ENCODE results near the gene TTC9.

TTC9 gene

DNA sequence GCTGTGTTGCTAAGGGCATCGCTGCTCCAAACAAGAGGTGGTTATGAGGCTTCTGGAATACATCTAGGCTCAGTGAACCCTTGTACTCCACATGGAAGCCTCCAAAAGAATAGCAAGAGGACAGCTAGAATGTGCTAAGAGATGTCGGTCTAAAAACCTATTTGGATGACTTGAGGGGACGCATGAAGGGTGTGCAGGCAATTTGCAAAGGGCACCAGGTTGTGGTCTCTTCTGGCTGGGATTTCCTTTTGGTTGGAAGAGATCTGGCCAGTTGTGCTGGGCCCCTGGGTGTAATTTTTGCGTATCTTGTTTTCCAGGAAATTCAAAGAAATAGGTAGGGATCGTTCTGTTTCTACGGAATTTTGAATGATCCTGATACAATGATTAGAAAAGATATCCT, 4.2 kb downstream of the TTC9 start:
- no peak for DNase-seq (ENCODE audit: low read depth in 2 of 2, low spot score in 1 of 2)

DNA sequence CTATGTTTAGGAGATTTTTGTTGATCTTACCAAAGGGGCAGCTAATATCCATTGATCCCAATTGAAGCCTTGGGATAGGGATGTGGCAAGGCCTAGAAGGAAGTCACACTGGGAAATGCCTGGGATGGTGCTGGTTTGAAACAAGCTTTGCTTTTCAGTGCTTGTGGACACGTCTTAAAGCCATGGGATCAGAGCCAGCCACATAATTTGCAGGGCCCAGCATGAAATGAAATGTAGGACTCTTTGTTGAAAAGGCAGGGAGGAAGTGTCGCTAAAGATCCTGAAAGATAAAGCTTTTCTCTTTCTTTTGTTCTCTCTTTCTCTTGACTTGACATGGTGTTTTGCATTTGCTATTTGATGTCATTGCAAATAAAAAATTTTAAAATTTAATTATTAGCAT, 5.0 kb downstream of the TTC9 start:
- no peak for DNase-seq (ENCODE audit: low read depth in 2 of 2, low spot score in 1 of 2)

DNA sequence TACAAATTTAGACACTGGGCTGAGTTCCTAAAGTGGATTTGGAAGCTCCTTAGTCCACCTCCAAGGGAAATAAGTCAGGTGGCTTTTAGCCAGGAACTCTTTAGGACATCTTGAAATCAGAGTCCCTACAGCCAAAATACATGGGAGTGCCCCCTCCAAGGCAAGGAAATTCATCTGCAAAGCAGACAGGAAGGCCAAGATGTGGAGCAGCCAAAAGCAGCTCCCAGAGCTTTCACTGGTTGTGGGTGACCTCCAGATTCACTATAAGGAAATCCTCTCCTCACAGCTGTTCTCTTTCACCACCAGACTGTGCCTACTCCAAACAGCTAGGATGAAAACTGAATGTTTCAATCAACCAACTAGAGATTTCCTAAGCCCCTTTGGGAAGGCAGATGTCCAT, 6.6 kb downstream of the TTC9 start:
- no peak for DNase-seq (ENCODE audit: low read depth in 2 of 2, low spot score in 1 of 2)

DNA sequence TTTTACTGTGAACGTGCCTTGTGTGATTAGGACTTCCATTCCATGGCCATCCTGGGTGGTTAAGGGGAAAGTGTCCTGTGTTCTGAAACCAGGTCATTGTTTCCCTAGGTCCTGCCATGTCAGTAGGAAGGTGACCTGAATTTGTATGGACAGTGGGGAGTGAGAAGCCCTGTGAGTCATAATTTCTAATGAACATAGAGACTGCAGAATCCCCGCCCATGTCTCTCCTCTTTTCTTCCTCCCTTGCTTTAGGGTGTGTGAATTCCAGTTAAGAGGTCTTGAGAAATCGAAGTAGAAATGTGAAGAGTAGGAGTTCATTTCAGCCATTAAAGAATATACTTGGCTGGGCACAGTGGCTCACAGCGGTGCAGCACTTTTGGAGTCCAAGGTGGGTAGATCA, 8.1 kb downstream of the TTC9 start:
- DNase-seq (ENCODE audit: low read depth in 2 of 2, low spot score in 1 of 2), result no peak

DNA sequence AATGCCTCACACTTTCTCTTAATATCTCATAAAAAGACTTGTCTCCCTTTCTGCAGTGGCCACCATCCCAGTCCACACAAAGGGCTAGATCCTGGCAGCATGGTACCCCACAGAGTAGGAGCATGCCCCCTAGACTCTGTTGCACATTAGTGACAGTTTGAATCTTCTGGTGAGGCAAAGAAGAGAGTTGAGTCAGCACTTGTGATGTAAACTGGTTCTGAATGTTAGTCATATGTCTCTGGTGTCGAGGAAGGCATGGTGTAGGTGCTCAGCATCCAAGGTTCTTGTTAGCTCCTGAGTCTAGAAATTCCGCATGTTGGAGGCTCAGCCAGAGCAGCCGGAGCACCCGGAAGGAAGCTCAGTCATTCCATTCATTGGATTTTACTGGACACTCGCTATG, 9.8 kb downstream of the TTC9 start:
- DNase-seq (ENCODE audit: low read depth in 2 of 2, low spot score in 1 of 2), result no peak

DNA sequence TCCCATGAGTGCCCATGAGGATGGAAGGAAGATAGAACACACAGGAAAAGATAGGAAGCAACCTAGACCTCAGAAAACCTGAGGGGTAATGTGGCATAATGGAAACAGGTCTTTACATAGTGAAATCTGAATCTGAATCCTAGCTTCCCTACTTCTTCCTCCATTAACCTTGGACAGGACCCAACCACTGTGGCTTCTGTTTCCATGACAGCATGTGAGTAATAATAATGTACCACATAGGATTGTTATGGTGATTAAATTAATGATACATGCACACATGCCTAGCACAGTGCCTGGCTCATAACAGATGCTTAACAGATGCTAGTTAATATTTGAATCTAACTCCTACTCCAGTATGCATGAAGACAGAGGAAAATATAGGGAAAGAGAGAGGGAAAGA, 11.2 kb downstream of the TTC9 start:
- DNase-seq (ENCODE audit: low read depth in 2 of 2, low spot score in 1 of 2), result no peak

DNA sequence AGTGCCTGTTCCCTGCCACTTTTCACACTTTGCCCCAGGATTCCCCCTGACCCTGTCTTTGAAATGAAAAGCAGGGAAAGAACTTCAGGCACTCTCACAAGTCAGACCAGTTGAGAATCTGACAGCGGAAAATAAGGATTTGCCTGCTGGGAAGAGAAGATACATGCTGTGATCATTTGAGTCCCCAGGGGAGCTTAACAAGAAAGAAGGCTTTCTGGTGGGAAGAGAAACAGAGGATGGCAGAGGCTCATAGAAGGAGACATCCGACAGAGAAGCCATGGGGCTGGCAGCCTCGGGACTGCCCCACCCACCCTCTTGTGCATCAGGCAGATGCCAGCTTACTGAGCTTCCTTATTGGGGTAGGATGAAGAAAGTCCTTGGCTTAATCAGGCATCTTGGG, 11.9 kb downstream of the TTC9 start:
- no peak for DNase-seq (ENCODE audit: low read depth in 2 of 2, low spot score in 1 of 2)

DNA sequence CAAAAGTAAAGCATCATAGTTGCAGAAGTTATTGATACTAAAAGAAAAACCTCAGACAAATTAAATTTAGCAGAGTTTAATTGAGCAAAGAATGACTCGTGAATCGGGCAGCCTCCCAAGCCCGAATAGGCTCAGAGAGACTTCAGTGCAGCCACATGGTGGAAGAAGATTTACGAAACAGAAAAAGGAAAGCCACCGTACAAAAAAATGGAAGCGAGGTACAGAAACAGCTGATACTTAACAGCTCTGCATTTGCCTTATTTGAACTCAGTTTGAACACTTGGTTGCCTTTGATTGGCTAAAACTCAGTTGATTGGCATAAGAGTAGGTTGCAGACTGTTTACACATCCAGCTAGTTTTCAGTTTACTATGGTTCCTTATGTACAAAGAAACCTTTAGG, 12.9 kb downstream of the TTC9 start:
- no peak for DNase-seq (ENCODE audit: low read depth in 2 of 2, low spot score in 1 of 2)

DNA sequence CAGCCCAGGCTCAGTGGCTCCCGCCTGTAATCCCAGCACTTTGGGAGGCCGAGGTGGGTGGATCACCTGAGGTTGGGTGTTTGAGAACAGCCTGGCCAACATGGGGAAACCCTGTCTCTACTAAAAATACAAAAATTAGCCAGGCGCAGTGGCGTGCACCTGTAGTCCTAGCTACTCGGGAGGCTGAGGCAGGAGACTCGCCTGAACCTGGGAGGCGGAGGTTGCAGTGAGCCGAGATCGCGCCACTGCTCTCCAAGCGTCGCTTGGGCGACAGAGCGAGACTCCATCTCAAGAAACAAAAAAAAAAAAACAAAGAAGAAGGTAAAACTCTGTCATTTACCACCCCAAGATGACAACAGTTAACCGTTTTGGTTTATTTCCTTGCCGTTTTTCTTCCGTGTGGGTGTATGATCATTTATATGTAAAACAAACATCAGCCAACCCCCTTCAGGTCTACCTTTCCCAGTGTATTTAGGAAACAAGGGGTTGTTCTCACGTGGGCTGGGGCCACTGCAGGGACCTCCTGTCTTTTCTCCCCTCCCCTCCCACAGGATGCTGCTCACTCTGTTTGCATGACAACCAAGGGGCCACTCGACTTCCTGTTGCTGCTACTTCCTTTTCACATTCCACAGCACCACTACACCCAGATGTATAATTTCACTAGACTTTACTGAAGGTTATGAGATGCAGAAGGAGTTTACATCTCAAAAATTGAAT, 13.6 kb downstream of the TTC9 start:
- peak in 1 of 2 donors; percentile 41 for DNase-seq (ENCODE audit: low read depth in 2 of 2, low spot score in 1 of 2)

DNA sequence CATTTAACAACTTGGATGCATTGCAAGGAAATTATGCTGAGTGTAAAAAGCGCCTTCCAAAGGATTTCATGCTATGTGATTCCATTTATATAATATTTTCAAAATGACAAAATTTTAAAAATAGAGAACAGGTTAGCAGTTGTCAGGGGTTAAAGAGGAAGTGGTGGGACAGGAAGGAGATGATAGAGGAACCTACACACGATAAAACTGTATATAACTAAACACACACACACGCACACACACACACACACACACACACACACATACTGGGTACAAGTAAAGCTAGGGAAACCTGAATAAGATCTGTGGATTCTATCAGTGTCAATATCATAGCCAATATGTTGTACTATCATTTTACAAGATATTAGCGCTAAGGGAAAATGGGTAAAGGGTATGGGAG, 17.2 kb downstream of the TTC9 start:
- no peak for DNase-seq (ENCODE audit: low read depth in 2 of 2, low spot score in 1 of 2)

DNA sequence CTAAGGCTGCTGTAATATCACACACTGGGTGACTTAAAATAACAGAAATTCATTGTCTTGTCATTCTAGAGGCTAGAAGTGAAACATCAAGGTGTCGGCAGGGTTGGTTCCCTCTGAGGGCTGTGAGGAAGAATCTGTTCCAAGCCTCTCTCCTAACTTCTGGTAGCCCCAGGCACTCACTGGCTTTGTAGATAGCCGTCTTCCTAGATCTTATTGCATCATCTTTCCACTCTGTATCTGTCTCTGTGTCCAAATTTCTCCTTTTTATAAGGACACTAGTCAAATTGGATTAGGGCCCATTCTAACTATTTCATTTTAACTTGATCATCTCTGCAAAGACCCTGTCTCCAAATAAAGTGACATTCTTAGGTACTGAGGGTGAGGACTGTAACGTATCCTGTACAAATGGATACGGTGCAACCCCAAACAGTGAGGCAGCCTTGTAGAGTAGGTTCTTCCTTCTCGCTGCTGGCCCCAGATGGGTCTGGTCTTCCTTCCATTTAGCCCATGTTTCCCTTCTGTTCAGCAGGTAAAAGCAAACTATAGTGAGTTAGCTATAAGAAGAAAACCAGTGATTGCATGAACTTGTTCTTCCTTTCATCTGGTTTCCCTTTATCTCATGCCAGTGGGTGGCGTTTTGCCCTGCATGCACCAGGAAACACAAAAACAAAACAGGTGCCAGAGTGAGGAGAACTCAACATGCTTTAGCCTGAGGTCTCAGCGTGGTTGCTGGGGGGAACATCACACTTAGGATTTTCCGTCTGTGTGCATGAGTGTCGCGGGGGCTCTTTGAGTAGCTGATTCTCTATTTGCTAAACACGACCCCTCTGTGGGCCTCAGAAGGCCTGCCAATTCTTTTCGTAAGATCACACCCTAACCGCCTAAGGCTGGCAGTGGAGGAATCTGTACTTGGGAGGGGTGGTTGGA, 19.5 kb downstream of the TTC9 start:
- DNase-seq (ENCODE audit: low read depth in 2 of 2, low spot score in 1 of 2), result no peak

DNA sequence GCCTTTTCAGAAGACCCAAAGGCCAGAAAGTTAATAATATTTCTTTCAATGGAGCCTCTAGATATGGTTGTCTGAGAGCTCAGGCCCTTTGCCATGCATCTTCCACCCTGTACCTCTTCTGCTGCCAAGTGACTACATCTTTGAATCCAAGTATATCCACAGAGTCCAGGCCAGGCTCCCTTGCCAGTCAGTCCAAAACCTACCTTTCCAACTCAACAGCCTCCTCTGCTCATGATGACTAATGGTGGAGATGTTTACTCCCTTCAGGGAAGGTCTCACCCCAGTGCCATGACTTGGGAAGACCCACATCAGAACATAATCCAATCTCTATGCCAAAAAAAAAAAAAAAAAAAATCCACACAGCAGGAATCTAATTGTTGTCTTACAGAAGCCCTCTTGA, 20.4 kb downstream of the TTC9 start:
- DNase-seq (ENCODE audit: low read depth in 2 of 2, low spot score in 1 of 2), result no peak

DNA sequence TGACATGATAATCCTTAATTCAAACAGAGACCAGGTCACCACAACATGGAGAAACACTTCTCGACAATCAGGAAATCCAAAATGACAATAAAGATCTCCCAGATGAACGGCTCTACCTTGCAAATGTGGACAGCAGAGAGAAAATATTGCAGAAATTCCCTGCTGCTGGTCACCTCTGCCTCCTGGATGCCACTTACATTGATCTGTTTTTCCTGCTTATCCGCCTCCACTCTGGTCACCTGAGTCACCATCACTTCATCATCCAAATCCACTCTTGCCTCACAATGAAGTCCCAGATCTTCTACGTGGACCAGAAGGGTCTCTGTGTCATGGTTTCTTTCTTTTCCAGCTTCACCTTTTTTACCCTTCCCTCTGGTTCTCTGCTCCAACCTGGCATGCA, 21.1 kb downstream of the TTC9 start:
- DNase-seq (ENCODE audit: low read depth in 2 of 2, low spot score in 1 of 2), result no peak

DNA sequence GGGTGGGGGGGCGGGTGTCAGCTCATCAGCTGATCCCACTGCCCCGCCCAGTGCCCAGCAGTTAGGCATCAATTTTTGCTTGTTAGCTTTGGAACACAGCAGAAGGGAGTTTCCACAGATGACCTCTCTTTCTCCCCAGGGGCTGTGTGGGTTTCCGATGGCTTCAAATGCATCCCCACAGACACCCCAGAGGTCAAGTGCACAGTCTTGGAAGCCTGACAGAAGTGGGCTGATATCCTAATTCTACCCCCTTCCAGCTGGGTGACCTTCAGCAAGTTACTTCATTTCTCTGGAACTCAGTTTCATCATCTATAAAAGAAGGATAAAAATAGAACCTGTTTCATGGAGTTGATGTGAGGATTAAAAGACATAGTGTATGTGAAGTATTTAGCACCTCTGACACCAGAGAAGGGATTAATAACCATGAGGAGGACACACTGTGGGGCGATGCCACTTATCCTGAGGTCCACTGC, 22.0 kb downstream of the TTC9 start:
- no peak for DNase-seq (ENCODE audit: low read depth in 2 of 2, low spot score in 1 of 2)

DNA sequence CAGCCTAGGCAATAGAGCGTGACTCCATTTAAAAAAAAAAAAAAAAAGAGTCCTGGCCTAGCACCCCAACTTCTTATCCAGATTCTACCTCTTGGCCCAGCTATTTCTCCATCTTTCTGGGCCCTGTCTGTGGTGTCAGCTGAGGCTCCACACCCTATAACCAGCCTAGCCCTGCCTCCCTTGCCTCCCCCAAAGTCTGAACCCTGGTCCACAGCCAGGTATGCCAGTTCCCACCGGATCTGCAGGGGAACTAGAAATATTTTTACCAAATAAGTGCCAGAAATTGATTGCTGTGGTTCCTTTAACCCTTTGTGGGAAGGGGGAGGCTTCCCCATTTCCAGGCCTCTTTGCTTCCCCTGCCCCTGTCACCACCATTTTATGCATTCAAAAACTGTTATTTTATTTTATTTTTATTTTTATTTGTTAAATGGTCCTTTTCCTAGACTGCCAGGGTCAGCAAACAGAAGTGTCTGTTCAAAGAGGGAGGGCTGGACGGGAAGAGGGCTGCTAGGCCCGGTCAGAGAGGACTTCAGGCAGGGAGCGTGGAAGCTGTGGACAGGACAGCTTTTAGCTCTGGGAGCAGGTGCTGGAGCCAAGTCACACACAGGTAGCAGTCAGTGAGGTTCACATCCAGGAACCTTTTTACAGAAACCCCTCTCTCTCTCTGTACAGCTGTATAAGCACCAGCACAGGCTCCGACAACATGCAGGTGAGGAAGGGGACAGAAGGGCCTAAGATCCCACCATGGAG, 23.2 kb downstream of the TTC9 start:
- DNase-seq (ENCODE audit: low read depth in 2 of 2, low spot score in 1 of 2), result no peak

DNA sequence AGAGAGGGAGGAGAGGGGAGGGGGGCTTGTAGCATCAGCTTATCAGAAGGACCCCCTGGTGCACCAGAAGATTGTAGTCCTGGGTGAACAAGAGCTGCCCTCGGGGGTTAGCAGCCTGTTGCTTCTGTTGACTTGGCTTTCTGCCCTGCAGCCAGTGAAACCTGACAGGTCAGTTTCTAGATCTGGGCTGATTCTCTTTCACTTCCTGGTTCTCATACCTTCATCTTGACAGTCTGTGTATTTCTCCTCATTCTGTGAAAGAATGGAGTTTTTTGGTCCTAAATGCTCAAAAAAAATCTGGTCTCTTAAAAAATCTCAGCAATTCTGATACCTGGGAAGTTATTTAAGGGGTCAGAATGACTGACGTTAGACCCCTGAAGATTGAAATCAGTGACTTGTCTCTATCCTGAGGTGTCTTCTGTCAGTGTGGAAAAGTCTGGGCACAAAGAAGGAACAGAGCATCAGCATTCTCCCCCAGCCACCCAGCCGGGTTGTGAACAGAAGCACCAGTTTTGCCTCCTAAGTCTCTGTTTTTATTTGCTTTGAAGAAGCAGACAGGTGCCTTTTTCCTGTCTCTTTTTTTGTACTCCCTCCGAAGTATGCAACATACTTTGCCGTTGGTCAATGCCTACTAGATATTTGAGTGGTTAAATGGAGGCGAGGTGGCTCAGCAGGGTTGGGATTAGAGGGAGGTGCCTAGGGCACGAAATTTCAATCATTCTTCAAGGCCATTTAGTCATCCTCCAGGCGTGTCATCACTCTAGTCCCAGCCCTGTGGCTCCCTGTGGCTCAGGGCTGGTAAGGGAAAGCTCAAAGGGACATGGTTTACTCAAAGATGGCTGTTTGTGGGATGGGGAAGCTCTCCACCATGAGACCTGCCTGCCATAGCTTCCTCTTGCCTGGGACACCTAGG, 24.0 kb downstream of the TTC9 start:
- no peak for DNase-seq (ENCODE audit: low read depth in 2 of 2, low spot score in 1 of 2)

DNA sequence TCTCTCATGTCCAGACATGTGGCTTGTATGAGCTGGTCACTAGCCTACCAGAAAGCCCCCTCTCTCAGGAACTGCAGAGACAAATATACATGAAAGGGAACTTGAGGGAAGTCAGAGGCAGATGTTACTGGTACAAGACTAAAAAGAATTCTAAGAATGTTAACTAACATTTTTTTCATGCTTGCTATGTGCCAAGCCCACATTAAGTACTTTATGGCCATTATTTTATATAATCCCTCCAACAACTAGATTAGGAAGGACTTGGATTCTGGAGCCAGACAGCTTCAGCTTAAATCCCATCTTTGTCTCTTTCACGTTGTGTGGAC, 24.6 kb downstream of the TTC9 start:
- no peak for DNase-seq (ENCODE audit: low read depth in 2 of 2, low spot score in 1 of 2)

DNA sequence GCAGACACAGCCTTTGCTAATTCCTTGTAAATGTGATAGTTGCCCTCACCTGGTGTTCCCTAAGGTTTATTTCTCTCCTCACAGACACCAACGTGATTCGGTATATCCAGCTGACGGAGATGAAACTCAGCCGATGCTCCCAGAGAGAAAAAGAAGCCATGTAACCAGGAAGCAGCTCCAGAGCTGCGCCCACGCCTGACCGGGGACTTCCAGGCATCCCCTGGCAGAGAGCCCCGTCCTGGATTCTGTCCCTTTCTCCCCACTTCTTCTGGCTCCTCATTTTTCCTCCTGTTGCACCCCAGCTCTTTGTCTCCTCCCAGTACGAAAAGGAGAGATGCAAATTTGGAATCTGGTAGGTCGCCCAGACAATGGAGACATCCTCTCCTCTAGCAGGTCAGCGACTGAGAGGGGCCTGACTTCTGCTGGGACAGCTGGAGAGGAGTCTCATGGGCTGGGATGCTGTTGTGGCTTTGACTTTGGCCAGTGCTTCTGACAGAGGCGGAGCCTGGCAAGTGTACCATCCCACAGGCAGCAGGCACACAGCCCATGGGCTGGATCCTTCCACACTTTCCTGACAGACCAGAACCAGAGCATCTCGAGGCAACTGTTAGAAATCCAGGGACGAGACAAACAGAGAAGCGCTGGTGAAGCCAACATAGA, 29.4 kb downstream of the TTC9 start:
- no peak for DNase-seq (ENCODE audit: low read depth in 2 of 2, low spot score in 1 of 2)

DNA sequence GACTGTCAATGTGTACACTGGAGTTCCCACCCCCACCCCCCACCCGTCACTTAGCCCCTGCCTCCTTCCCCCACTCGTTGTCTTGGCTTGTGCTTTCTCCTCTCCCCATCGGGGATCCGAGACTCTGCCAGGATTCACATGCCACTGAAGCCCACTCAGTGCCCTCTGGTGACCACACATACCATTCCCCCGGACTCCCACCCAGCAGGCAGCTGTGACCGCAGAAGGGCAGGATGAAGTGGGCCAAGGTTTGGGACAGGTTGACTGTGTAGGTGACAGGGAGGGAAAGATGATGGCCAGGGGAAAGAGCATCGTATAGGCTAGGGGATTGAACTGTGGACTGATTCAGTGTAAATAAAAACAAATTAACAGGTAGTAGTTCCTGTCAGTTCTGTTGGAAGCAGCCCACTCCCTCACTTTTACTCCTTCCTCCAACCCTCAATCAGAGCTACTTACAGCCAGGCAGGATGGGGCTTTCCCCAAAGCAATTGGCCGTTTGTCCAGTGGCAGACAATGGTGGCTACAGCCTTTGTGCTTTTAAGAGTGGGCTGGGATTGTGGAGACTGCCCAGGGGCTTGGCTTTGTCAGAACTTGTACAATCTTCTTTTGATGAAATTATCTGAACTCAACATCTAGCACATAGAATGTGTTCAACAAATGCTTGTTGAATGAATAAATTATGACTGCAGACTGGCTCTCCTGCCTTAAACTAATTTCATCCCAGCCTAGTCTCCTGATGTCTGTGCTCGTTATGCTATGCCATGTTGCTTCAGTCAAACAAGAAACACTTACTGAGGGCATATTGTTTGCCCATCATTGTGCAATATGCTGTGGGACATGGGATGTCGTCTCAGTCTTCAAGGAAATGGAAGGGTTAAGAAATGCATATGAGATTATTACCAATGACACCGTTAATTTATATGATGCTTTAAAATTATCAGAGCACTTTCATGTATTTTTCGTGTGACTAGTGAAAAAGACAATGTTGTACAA, 30.2 kb downstream of the TTC9 start:
- DNase-seq (ENCODE audit: low read depth in 2 of 2, low spot score in 1 of 2), result no peak

Measured in stimulated activated CD8-positive, alpha-beta memory T cell treated with anti-CD3 and anti-CD28 coated beads, Interleukin-4, amount 100 ng/mL, for 1 hour (primary cell).